Measurements from ENCODE around the gene TYW1B.
"Not testable (repeated sequence)": the region's sequence is repeated elsewhere in the genome, so short reads cannot be mapped to it uniquely, and the experiment has no call there.

TYW1B gene

GRCh38 chr7:72760602-72761001 lies 67.4 kb downstream of the TYW1B start:
- H4K20me1 ChIP-seq (ENCODE audit: control insufficient read depth, insufficient read depth, low read depth, low read length) = no peaks in the 10 kb centered on the region
- no peaks in the 10 kb centered on the region for H3K27me3 ChIP-seq (ENCODE audit: control insufficient read depth, low read length)
- H3K4me1 ChIP-seq (ENCODE audit: control insufficient read depth, low read length) = no peaks in the 10 kb centered on the region
- no peak overlapping the region for H3K4me3 ChIP-seq (ENCODE audit: low read length)
- H3K4me2 ChIP-seq (ENCODE audit: low read length) = no peak overlapping the region
- no peaks in the 10 kb centered on the region for H3K79me2 ChIP-seq (ENCODE audit: control insufficient read depth, low read length)
- H3K9me3 ChIP-seq (ENCODE audit: control insufficient read depth, insufficient read depth, low read length) = peaks cover 9% of the 10 kb centered on the region; the same call in 1 of the 2 replicates
- no peak for TF ChIP-seq EZH2phosphoT487 (IDR thresholded peaks at IDR 0.05; ENCODE audit: borderline replicate concordance, low read length)
- no peak for TF ChIP-seq CTCF (IDR thresholded peaks at IDR 0.05; ENCODE audit: low read depth, low read length, poor library complexity, severe bottlenecking)
- H3K36me3 ChIP-seq (ENCODE audit: control insufficient read depth, low read length) = no peaks in the 10 kb centered on the region
- H3F3A ChIP-seq (ENCODE audit: control insufficient read depth, insufficient read depth) = no peaks in the 10 kb centered on the region
- H3K27ac ChIP-seq (ENCODE audit: low read depth, low read length) = no peak overlapping the region
- no peaks in the 10 kb centered on the region for H3K9me2 ChIP-seq (replicated peaks; ENCODE audit: control insufficient read depth, low read length)

- Histone ChIP-seq H4K20me1 (ENCODE audit: control insufficient read depth, insufficient read depth, low read depth, low read length) (no peaks in the 10 kb centered on the region), H3K27me3 (ENCODE audit: control insufficient read depth, low read length) (no peaks in the 10 kb centered on the region), H3K9me3 (ENCODE audit: control insufficient read depth, insufficient read depth, low read length) (peaks cover 2% of the 10 kb centered on the region; the same call in 1 of the 2 replicates), H3K36me3 (ENCODE audit: control insufficient read depth, low read length) (no peaks in the 10 kb centered on the region), H3K4me1 (ENCODE audit: control insufficient read depth, low read length) (no peaks in the 10 kb centered on the region), H3K4me3 (ENCODE audit: low read length) (no peak overlapping the region), H3K4me2 (ENCODE audit: low read length) (no peak overlapping the region), H3K9me2 (replicated peaks; ENCODE audit: control insufficient read depth, low read length) (no peaks in the 10 kb centered on the region), H3F3A (ENCODE audit: control insufficient read depth, insufficient read depth) (no peaks in the 10 kb centered on the region), H3K79me2 (ENCODE audit: control insufficient read depth, low read length) (no peaks in the 10 kb centered on the region), H3K27ac (ENCODE audit: low read depth, low read length) (no peak overlapping the region)
- TF ChIP-seq EZH2phosphoT487 (IDR thresholded peaks at IDR 0.05; ENCODE audit: borderline replicate concordance, low read length) (no peak), CTCF (IDR thresholded peaks at IDR 0.05; ENCODE audit: low read depth, low read length, poor library complexity, severe bottlenecking) (no peak)
Observed at GRCh38 chr7:72754312-72754711, 73.7 kb downstream of the TYW1B start.

GRCh38 chr7:72753781-72754180 lies 74.2 kb downstream of the TYW1B start:
- Histone ChIP-seq H3K36me3 (ENCODE audit: control insufficient read depth, low read length) (no peaks in the 10 kb centered on the region), H3K79me2 (ENCODE audit: control insufficient read depth, low read length) (no peaks in the 10 kb centered on the region), H3F3A (ENCODE audit: control insufficient read depth, insufficient read depth) (no peaks in the 10 kb centered on the region), H3K27ac (ENCODE audit: low read depth, low read length) (no peak overlapping the region), H3K9me3 (ENCODE audit: control insufficient read depth, insufficient read depth, low read length) (no peaks in the 10 kb centered on the region; the same call in 1 of the 2 replicates), H3K4me3 (ENCODE audit: low read length) (no peak overlapping the region), H3K4me1 (ENCODE audit: control insufficient read depth, low read length) (no peaks in the 10 kb centered on the region), H4K20me1 (ENCODE audit: control insufficient read depth, insufficient read depth, low read depth, low read length) (no peaks in the 10 kb centered on the region), H3K4me2 (ENCODE audit: low read length) (no peak overlapping the region), H3K9me2 (replicated peaks; ENCODE audit: control insufficient read depth, low read length) (no peaks in the 10 kb centered on the region), H3K27me3 (ENCODE audit: control insufficient read depth, low read length) (no peaks in the 10 kb centered on the region)
- no peak for TF ChIP-seq EZH2phosphoT487 (IDR thresholded peaks at IDR 0.05; ENCODE audit: borderline replicate concordance, low read length)
- no peak for TF ChIP-seq CTCF (IDR thresholded peaks at IDR 0.05; ENCODE audit: low read depth, low read length, poor library complexity, severe bottlenecking)

GRCh38 chr7:72753229-72753628 lies 74.8 kb downstream of the TYW1B start:
- not testable (repeated sequence) for H3K79me2 ChIP-seq (ENCODE audit: control insufficient read depth, low read length)

More at GRCh38 chr7:72753229-72753628, 74.8 kb downstream of the TYW1B start:
- not testable (repeated sequence) for H3K27me3 ChIP-seq (ENCODE audit: control insufficient read depth, low read length); H3K27ac ChIP-seq (ENCODE audit: low read depth, low read length); H3K9me2 ChIP-seq (replicated peaks; ENCODE audit: control insufficient read depth, low read length); H3K9me3 ChIP-seq (ENCODE audit: control insufficient read depth, insufficient read depth, low read length); H3K4me1 ChIP-seq (ENCODE audit: control insufficient read depth, low read length); H3K4me3 ChIP-seq (ENCODE audit: low read length); H3K4me2 ChIP-seq (ENCODE audit: low read length); H3K36me3 ChIP-seq (ENCODE audit: control insufficient read depth, low read length); H3F3A ChIP-seq (ENCODE audit: control insufficient read depth, insufficient read depth); H4K20me1 ChIP-seq (ENCODE audit: control insufficient read depth, insufficient read depth, low read depth, low read length)
